ENCODE measurements around the gene CCDC179.

Gene CCDC179

GRCh38 chr11:22860241-22860640 is at the start of gene CCDC179:
CCDC179 (minus strand) TSS chr11:22860474; CDS start chr11:22860421, 53 bp downstream.
- DNase-seq: no peak

GRCh38 chr11:22903782-22904181 is 43.5 kb upstream of the CCDC179 start:
- no peak for DNase-seq

GRCh38 chr11:22901603-22902002 is 41.3 kb upstream of the CCDC179 start:
- no peak for DNase-seq

- DNase-seq: no peak
Observed at GRCh38 chr11:22900764-22901486, 40.7 kb upstream of the CCDC179 start.

DNA sequence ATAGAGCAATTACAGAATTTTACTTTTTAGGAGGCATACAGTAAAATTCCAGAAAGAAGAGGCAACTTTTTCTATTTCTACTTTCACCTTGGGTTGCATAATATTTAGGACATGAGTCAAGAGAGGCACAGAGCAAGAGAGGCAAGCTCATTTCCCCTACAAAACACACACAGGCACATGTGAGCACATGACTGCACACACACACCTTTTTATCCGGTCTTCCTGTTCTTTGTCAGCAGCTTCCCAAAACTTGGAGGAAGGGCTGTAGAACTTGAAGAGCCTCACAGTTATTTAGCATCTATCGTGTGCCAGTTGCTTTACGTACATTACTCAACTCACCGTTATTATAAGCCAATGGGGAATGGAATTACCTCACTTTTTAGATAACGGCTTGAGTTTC is 37.8 kb upstream of the CCDC179 start:
- no peak for DNase-seq

DNA sequence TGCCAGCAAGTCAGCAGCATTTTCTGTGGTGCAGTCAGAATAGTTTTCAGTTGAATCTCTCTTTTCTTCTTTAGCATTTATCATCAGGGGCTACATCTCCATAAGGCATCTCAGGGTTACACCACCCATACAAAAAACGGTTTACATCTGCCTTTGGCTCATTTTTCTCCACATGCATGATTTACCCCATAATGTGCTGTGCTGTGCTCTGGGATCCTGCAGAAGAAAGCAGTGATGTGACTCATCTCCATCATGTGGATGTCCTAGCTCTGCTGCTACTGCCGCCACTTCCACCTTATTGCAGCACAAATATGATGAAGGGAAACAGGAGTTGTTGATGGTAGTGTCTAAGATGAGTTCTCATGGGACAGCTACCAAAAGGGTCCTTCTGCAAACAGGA is 30.0 kb upstream of the CCDC179 start:
- DNase-seq: no peak

DNA sequence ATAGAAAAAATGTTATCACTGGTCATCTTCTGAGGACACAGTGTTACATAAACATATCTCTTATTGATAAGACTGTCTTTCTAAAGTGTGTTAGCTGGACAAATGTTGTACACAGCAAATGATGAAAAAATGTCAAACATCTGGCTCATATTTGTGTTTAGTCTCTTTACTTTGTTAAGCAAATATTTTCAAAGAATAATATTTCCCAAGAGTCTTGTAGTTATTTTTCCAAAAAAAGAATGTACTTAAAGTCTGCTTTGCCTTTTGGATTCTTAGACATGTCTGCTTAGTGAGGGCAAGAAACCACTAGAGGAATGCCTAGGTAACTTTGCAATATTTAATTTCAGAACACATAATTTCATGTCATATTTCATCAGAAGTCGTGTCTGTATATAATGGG is 23.9 kb upstream of the CCDC179 start:
- DNase-seq: no peak

DNA sequence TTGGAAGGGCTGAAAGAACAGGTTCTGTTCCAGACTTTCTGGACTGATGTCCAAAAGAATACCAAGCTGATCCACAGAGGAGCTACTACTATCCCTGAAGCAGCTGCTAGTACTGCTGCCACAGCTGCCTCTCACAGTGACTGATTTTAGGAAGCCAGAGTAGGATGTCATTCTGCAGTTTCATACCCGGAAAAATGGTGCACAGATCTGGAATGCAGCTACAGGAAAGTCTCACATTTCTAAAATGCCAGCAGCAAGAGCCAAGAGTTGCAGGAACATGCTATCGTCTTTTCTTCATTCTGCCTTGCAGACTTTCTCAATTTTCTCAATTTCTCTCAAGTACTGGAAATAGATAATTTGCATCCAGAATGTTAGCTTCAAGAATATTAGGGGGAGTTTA is 19.4 kb upstream of the CCDC179 start:
- no peak for DNase-seq

- DNase-seq: no peak
Observed at GRCh38 chr11:22878604-22879003, 18.3 kb upstream of the CCDC179 start.

DNA sequence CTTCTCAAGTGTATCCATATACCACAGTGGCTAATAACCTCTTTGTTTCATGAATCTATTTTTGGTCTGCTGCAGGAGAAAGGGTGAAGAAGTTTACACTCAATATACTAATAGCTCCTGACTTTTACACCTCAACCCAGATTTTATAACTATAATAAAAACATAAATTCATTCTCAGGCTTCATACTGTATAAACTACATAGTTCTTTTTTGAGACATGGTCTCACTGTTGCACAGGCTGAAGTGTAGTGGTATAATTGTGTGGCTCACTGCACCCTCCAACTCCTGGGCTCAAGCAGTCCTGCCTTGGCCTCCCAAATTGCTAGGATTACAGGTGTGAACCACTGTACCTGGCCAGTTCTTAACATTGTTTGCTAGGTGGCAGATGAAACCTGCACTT is 17.8 kb upstream of the CCDC179 start:
- DNase-seq: no peak

DNA sequence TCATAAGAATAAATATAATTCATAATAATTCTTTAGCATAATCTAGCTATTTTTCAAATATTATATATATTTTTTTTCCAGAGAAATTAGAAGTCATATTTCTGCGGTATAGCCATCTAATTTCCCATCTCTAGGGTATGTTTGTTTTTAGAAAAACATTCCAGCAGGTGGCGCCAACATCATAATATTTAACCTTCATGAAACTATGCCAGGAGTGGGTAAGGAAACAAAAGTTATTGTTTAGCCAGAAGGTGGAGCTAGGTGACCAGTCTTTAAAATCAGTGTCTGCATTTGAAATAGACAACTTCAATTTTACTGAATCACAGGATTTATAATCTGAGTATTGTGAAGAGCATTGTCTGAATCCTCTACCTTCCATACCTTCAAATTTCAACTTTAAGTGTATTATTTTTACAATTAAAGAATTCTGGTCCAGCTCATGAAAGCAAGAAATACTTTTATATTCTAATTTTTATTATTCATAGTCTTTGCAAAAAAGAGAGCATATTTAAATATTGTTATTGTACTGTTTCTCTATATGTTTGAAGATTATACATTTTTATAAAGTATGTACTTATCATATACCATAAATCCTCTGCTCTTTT is 15.7 kb upstream of the CCDC179 start:
- peak; percentile 56 to 89 for DNase-seq

GRCh38 chr11:22869325-22869724 is 9.1 kb upstream of the CCDC179 start:
- no peak for DNase-seq

DNA sequence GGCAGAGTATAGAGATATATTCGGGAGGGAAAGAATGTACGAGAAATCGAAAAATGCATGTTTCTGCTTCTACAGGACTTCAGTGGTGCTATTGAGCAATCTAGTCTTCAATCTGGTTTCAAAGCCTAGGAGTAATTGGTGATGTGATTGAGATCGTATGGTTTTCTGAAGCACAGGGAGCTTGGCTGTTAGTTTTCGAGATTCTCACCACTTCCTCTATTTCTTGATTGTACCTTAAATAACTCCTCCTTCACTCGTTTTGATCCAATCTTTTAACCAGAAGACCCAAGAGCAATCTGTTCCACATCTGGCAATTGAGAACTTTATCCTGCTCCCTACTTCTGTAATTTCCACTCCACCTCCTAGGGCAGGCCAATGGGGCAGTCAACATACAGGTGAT is 518 bp downstream of the CCDC179 start:
- DNase-seq: no peak

- no peak for DNase-seq
Observed at GRCh38 chr11:22851477-22851876, 8.8 kb downstream of the CCDC179 start.

- DNase-seq: no peak
Observed at GRCh38 chr11:22846726-22847125, 13.5 kb downstream of the CCDC179 start.

DNA sequence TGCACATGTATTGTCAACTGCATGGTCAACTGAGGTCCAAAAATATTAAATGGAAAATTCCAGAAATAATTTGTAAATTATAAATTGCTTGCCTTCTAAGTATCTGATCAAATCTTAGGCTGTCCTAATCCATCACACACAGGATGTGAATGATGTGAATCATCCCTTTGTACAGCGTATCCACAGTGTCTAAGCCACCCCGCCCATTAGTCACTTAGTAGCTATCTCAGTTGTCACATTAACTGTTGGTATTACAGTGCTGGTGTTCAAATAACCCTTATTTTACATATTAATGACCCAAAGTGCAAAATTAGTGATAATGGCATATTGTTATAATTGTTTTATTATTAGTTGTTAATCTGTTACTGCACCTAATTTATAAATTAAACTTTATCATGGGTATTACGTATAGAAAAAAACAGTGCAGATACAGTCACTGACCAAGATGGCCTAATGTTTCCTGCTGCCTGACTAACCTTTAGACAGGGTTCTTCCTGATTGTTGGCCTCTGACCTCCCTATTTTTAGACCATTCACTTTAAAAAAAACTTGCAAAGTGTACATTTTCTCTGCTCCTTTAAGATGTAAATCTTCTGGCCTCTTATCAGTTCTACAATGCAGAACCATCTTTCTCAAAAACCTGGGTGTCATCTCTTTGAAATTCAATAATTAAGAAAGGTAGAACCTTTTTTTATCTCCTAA is 27.8 kb downstream of the CCDC179 start:
- DNase-seq: peak; percentile 63 to 74

DNA sequence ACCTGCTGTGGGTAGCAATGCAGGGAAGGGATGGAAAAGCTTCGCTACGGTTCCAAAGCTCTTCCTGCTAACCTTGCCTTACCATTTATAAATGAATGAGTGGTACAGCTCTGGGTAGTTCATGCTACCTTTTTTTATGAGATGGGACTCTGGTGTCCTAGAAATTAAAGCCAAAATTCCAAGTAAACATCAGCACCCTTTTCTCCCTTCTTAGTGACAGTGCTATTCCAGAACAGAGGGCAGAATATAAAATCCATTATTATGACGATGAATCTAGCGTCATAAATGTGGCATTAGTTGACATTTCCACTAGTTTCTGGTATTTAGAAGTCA is 30.2 kb downstream of the CCDC179 start:
- no peak for DNase-seq

DNA sequence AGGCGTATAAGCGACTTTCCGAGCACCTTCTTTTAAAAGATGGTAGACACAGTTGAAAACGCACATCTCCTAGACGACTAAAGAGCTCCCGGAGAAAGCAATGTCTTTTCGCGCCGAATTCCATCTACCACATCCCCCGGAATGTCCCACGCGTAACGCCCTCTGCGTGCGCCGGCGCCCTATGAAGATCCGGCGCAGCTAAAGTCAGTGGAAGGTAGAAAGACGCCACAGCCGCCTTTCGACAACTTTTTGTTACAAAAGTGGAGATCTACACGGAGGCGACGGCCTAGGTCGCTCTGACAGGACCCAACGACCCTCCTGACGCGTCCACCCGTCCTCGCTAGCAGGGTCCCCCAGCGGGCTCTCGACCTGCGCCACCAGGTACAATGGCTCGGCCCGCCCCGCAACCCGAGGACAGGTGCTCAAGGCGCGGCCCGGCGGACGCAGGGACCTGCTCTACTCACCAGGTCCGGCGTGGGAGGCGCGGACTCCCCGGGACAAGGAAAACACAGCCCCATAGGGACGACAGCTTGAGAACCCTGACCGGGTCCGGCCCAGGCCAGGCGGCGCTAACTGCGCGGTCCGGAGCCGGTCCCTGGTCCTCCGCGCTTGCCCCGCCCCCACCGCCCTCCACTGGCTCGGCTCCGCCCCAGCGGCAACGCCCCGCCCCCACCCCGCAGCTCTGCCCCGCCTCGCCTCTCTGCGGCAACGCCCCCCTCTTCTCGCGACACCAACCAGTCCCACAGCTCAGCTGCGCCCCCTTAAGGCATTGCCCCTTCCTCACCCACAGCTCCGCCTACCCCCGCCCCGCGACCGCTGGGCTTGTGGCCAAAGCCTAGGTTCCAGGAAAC is 30.8 kb downstream of the CCDC179 start, which contains the start of gene SVIP:
Gene SVIP (minus strand): TSS at position 571 of the 851 bp plus-strand sequence. CDS start 53 bp downstream, at position 518.
- peak; percentile 82 to 93 for DNase-seq

DNA sequence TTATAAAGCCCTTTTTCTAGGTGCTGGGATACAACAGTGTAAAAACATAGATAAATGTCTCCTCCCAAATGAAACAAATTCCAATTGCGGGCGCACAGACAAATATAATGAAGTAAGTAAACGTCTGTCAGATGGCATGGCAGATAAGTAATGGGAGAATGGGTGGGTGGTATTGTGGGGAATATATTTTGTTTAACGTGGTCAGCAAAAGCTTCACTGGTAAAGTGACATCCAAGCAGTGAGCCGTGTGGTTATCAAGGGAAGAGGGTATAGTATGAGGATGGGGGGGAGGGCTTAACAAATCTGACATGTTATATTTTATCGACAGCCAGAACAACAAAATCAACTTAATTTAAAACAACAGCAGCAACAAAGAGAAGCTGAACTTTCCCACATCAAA is 31.9 kb downstream of the CCDC179 start:
- DNase-seq: no peak

DNA sequence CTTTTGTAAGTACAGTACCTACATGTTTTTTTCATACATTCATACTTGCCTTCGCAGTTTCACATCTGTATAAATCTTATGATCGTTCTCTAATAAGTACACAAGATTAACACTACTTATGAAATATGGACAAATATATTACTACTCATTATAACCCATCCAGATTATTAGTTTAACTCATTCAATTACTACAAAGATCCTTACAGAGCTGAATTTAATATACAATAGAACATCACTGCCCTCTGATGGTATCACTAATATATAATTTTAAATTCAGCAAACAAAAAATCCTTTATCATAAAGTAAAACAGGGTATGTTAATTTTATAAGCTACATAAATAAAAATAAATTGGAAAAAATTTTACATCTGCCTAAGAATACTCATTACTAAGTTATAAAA is 38.1 kb downstream of the CCDC179 start:
- no peak for DNase-seq

- DNase-seq: no peak
Observed at GRCh38 chr11:22809893-22810292, 50.4 kb downstream of the CCDC179 start.

DNA sequence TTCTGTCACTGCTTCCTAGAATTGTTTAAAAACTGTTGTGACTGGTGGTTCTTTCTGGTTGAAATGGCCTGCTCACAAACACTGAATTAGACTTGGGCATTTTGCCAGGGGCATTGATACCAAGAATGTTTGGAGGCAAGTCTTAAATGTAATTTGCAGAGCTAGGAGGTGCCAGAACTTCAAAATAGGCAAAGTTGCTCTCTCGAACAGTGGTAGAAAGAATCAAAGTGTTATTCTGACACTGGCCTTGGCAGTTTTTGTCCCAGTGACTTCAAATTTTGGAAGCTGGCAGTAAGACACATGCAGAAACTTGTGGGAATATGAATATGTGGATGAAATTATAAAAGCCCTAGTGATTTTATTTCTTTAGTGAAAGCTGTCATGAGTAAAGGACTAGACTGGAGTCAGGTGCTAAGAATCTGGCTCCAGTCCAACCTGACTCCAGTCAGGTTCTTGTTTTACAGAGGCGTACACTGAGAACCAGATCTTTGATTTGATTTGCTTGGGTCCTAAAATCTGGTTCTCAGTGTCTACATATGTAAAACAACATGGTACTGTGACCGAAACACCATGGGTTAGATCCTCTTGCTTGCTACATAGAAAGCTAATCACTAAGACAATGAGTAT is 51.6 kb downstream of the CCDC179 start:
- no peak for DNase-seq
